Natural killer cell (primary cell): ENCODE measurements around the gene M1AP. TPM values are rescaled to one million over a fixed set of nuclear protein-coding genes. Genes with fewer than 3 reads are reported as not detected.

Experiments used
- ATAC-seq, 3 donors: fragments of 150-1000 bp in 2 of 3; fragments of 200-7000 bp in 1 of 3; cut with Tn5 transposase; 1 replicate in 1 of 3; 2 replicates in 2 of 3; pipeline ENCODE4 v1.10.0; 2021; ENCODE audit warnings: mild to moderate bottlenecking in 2 of 3, moderate library complexity in 2 of 3
- DNase-seq, 2 donors: peaks; one replicate each; pipeline versions ENCODE4 v3.0.0 to v3.0.0-alpha.2; 2013 to 2021; ENCODE audit warnings: mixed read lengths in 1 of 2
- H3K27ac ChIP-seq: one replicate; pipeline ENCODE4 v1.5.1; 2013; ENCODE audit warnings: mild to moderate bottlenecking, low read length
- H3K27me3 ChIP-seq: one replicate; pipeline ENCODE4 v1.6.1; 2013; ENCODE audit warnings: low read length; ENCODE audit not compliant: control insufficient read depth, insufficient read depth
- H3K36me3 ChIP-seq: one replicate; pipeline ENCODE4 v1.6.1; 2013; ENCODE audit warnings: low read length; ENCODE audit not compliant: control insufficient read depth, insufficient read depth
- H3K4me1 ChIP-seq: one replicate; pipeline ENCODE4 v1.6.1; 2013; ENCODE audit warnings: low read length; ENCODE audit not compliant: control insufficient read depth, insufficient read depth
- H3K4me3 ChIP-seq: one replicate; pipeline ENCODE4 v1.5.1; 2013; ENCODE audit warnings: low read length
- H3K9me3 ChIP-seq: one replicate; pipeline ENCODE4 v1.6.1; 2013; ENCODE audit warnings: low read length; ENCODE audit not compliant: control insufficient read depth, insufficient read depth
- H3K27ac Mint-ChIP-seq, 2 donors: one replicate each; pipeline ENCODE4 v1.8.0; 2022; ENCODE audit warnings: mild to moderate bottlenecking in 2 of 2, mixed read lengths in 2 of 2, moderate library complexity in 1 of 2
- H3K27me3 Mint-ChIP-seq, 2 donors: one replicate each; pipeline ENCODE4 v1.8.0; 2022; ENCODE audit warnings: low read depth in 2 of 2, mixed read lengths in 2 of 2
- H3K36me3 Mint-ChIP-seq: one replicate; pipeline ENCODE4 v1.8.0; 2022; ENCODE audit warnings: mixed read lengths
- H3K4me1 Mint-ChIP-seq, 2 donors: one replicate each; pipeline ENCODE4 v1.8.0; 2022; ENCODE audit warnings: mixed read lengths in 2 of 2
- H3K4me3 Mint-ChIP-seq: one replicate; pipeline ENCODE4 v1.8.0; 2022; ENCODE audit warnings: mild to moderate bottlenecking, moderate library complexity, mixed read lengths
- H3K9me3 Mint-ChIP-seq, 2 donors: one replicate each; pipeline ENCODE4 v1.8.0; 2022; ENCODE audit warnings: mixed read lengths in 2 of 2
- WGBS: methylation state at CpG from one replicate; pipeline ENCODE4 v1.1.7; 2013; ENCODE audit warnings: missing lambda C conversion rate; ENCODE audit not compliant: insufficient coverage; 5-methylcytosine and 5-hydroxymethylcytosine counted together
- intact Hi-C: fragments of 100-400 bp; cut with micrococcal nuclease; formaldehyde crosslinking; loops from one replicate; pipeline ENCODE4 v1.14.2; 2022
- total RNA-seq, 4 donors: library from RNA; stranded (reverse); fragments of 120-200 nt in 1 of 4; gene quantifications; one replicate each; pipeline versions ENCODE4 v1.2.3 to v1.2.4, GENCODE V29; 2013 to 2022
- TF ChIP-seq, protein P1 (sequence below): fragments of 200-600 bp; IDR thresholded peaks from one replicate; pipeline ENCODE4 v1.8.0; 2022; ENCODE audit warnings: antibody characterized with exemption

The M1AP gene
- total RNA-seq, 3 donors from 2014 or later (not counting 1 experiment from before 2014, with no cell fraction given) = not detected

DNA sequence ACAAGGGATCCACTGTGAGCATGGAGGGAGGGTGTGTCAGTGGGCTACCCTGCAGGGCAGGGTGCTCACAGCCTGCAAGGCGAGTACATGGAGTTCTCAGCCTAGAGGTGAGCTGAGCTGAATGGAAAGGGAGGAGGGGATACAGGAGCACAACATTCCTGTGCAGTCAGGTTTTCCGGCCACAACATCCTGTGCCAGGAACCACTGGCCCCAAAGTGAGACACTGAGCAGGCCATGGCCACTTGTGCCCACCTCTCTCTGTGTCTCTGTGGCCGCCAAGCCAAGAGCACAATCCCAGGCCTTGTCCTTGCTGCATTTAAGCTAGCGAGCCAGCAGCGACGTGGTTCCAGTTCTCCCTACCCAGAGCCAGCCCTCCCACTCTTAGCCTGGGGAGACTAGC lies 87.5 kb downstream of the M1AP start:
- Mint-ChIP-seq H3K36me3 (no peaks in the 10 kb centered on the region), H3K27me3 (peaks cover 15 to 27% of the 10 kb centered on the region in 2 donors), H3K4me1 (peaks cover 8 to 27% of the 10 kb centered on the region in 2 donors), H3K9me3 (no peaks in the 10 kb centered on the region), H3K4me3 (no peak overlapping the region), H3K27ac (no peak overlapping the region)
- TF ChIP-seq, protein P1, sequence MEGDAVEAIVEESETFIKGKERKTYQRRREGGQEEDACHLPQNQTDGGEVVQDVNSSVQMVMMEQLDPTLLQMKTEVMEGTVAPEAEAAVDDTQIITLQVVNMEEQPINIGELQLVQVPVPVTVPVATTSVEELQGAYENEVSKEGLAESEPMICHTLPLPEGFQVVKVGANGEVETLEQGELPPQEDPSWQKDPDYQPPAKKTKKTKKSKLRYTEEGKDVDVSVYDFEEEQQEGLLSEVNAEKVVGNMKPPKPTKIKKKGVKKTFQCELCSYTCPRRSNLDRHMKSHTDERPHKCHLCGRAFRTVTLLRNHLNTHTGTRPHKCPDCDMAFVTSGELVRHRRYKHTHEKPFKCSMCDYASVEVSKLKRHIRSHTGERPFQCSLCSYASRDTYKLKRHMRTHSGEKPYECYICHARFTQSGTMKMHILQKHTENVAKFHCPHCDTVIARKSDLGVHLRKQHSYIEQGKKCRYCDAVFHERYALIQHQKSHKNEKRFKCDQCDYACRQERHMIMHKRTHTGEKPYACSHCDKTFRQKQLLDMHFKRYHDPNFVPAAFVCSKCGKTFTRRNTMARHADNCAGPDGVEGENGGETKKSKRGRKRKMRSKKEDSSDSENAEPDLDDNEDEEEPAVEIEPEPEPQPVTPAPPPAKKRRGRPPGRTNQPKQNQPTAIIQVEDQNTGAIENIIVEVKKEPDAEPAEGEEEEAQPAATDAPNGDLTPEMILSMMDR = no peak
- intact Hi-C loops = no loop called here
- 76% methylated on average over 4 of the region's 6 CpGs for WGBS
- no peaks in the 10 kb centered on the region for H3K27me3 ChIP-seq
- H3K36me3 ChIP-seq = peaks cover 6% of the 10 kb centered on the region
- no peaks in the 10 kb centered on the region for H3K9me3 ChIP-seq
- peaks cover 6% of the 10 kb centered on the region for H3K4me1 ChIP-seq
- H3K4me3 ChIP-seq = no peak overlapping the region
- DNase-seq (no peak), ATAC-seq (no peak)
- H3K27ac ChIP-seq = no peak overlapping the region

- H3K9me3 Mint-ChIP-seq = no peaks in the 10 kb centered on the region
- peaks cover 13 to 34% of the 10 kb centered on the region in 2 donors for H3K4me1 Mint-ChIP-seq
- Histone ChIP-seq H3K36me3 (peaks cover 6% of the 10 kb centered on the region), H3K27ac (no peak overlapping the region), H3K4me1 (peaks cover 13% of the 10 kb centered on the region), H3K9me3 (no peaks in the 10 kb centered on the region), H3K4me3 (no peak overlapping the region), H3K27me3 (no peaks in the 10 kb centered on the region)
- intact Hi-C loops = no loop called here
- TF ChIP-seq, protein P1 = no peak
- 92% methylated on average over 5 of the region's 5 CpGs for WGBS
- H3K27ac Mint-ChIP-seq = no peak overlapping the region
- peaks cover 15 to 26% of the 10 kb centered on the region in 2 donors for H3K27me3 Mint-ChIP-seq
- ATAC-seq (no peak), DNase-seq (no peak)
- H3K4me3 Mint-ChIP-seq = no peak overlapping the region
- no peaks in the 10 kb centered on the region for H3K36me3 Mint-ChIP-seq
Observed at GRCh38 chr2:74559912-74560311, 88.2 kb downstream of the M1AP start.

- H3K4me1 ChIP-seq = peaks cover 21% of the 10 kb centered on the region
- no peak overlapping the region for H3K4me3 ChIP-seq
- WGBS = 84% methylated on average over 7 of the region's 7 CpGs
- H3K36me3 ChIP-seq = peaks cover 6% of the 10 kb centered on the region
- TF ChIP-seq, protein P1 = no peak
- H3K36me3 Mint-ChIP-seq = no peaks in the 10 kb centered on the region
- peak overlapping the region in 1 of 2 donors; percentile 18 for H3K27ac Mint-ChIP-seq
- peaks cover 15 to 39% of the 10 kb centered on the region in 2 donors for H3K4me1 Mint-ChIP-seq
- H3K27me3 Mint-ChIP-seq = peaks cover 11 to 18% of the 10 kb centered on the region in 2 donors
- intact Hi-C loops = no loop called here
- H3K9me3 Mint-ChIP-seq = no peaks in the 10 kb centered on the region
- H3K27ac ChIP-seq = no peak overlapping the region
- no peak for DNase-seq
- H3K27me3 ChIP-seq = no peaks in the 10 kb centered on the region
- no peak for ATAC-seq
- no peak overlapping the region for H3K4me3 Mint-ChIP-seq
- no peaks in the 10 kb centered on the region for H3K9me3 ChIP-seq
Observed at GRCh38 chr2:74558284-74559230, 89.6 kb downstream of the M1AP start.
